Muscle layer of colon (tissue), 2 donors: ENCODE measurements around the gene DEFB126.

Experiments used
- H3K27ac ChIP-seq: one replicate; pipeline ENCODE4 v1.7.0; 2013; ENCODE audit warnings: low read depth, mild to moderate bottlenecking, low read length, moderate library complexity
- H3K27me3 ChIP-seq, 2 donors: one replicate each; pipeline ENCODE4 v1.7.0; 2013; ENCODE audit warnings: low read length in 2 of 2, mild to moderate bottlenecking in 2 of 2; ENCODE audit not compliant: insufficient read depth in 2 of 2, control insufficient read depth in 1 of 2
- H3K36me3 ChIP-seq: one replicate; pipeline ENCODE4 v1.7.0; 2013; ENCODE audit warnings: mild to moderate bottlenecking, low read length; ENCODE audit not compliant: insufficient read depth
- H3K4me1 ChIP-seq: one replicate; pipeline ENCODE4 v1.7.0; 2013; ENCODE audit warnings: mild to moderate bottlenecking, low read length; ENCODE audit not compliant: insufficient read depth
- H3K4me3 ChIP-seq, 2 donors: one replicate each; pipeline ENCODE4 v1.7.0; 2013; ENCODE audit warnings: low read length in 2 of 2, low read depth in 1 of 2, mild to moderate bottlenecking in 1 of 2, moderate library complexity in 1 of 2
- H3K9ac ChIP-seq: one replicate; pipeline ENCODE4 v1.7.0; 2013; ENCODE audit warnings: low read length
- H3K9me3 ChIP-seq: one replicate; pipeline ENCODE4 v1.7.0; 2013; ENCODE audit warnings: mild to moderate bottlenecking, low read length
- donor health status: abdominal sarcoma.
- donor health status: Adenocarcinoma of cecum.

The DEFB126 gene

DNA sequence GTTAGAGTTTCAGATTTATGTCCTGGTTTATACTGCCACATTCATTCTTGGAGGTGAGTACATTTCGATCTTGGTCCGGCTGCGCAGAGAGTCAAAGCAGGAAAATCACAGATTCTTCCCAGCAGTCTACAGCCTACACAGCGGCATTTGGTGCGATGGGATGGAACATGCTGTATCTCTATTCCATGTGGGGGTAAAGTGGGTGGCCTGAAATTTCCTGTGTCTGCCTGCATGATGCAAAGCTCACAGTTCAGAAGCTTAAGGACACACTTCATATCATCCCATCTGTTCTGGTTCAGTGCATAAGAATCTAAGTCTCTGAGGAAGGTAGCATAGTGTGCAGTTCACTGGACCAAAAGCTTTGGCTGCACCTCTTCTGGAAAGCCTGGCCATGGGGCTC is 14.8 kb downstream of the DEFB126 start, which contains the start of gene DEFB127:
Gene DEFB127 (plus strand): TSS at position 301 of the 400 bp plus-strand sequence. CDS start 91 bp downstream, at position 392.
- no peak within 1 kb of the TSS for H3K4me3 ChIP-seq
- H3K27ac ChIP-seq = no peak within 1 kb of the TSS
- no peaks in the 10 kb centered on the region for H3K36me3 ChIP-seq
- H3K27me3 ChIP-seq = no peaks in the 10 kb centered on the region
- H3K4me1 ChIP-seq = no peaks in the 10 kb centered on the region
- H3K9me3 ChIP-seq = no peaks in the 10 kb centered on the region
- no peak within 1 kb of the TSS for H3K9ac ChIP-seq

DNA sequence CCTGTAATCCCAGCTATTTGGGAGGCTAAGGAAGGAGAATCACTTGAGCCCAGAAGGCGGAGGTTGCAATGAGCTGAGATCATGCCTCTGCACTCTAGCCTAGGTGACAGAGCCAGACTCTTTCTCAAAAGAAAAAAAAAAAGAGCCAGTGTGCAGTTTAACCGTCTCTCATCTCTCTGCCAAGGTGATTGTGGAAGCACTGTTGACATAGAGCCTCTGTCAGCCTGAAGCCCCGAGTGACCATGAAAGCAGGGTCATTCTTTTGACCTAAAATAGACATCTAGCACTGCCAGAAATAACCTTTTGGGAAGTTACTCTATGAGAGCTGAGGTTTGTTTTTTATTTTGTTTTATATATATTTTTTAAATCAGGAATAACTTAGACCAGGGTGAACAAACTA is 22.2 kb downstream of the DEFB126 start:
- Histone ChIP-seq H3K36me3 (no peaks in the 10 kb centered on the region), H3K4me1 (no peaks in the 10 kb centered on the region), H3K27ac (no peak overlapping the region), H3K9ac (no peak overlapping the region), H3K9me3 (no peaks in the 10 kb centered on the region), H3K4me3 (no peak overlapping the region), H3K27me3 (no peaks in the 10 kb centered on the region)

DNA sequence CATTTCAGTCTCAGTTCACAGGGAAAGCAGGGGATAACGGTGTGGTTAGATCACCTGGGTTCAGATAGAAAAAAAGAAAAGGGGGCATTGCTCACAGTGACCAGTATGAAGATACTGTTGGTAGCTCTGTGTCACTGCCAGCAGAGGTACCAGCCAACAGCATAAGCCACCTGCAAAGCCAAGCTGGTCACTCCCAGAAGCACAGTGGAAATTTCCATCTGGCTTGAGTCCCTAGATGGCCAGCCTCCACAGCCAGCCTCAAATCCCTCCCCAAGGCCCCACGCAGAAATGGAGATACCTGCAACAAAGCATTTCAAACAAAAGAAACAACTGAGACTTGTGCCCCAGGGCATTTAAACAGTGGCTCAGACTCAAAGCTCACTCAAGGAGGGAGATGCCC is 26.5 kb downstream of the DEFB126 start:
- Histone ChIP-seq H3K27ac (no peak overlapping the region), H3K9me3 (no peaks in the 10 kb centered on the region), H3K4me3 (no peak overlapping the region), H3K27me3 (no peaks in the 10 kb centered on the region), H3K4me1 (no peaks in the 10 kb centered on the region), H3K9ac (no peak overlapping the region), H3K36me3 (no peaks in the 10 kb centered on the region)

- Histone ChIP-seq H3K36me3 (no peaks in the 10 kb centered on the region), H3K9me3 (no peaks in the 10 kb centered on the region), H3K9ac (no peak overlapping the region), H3K4me3 (no peak overlapping the region), H3K27ac (no peak overlapping the region), H3K27me3 (no peaks in the 10 kb centered on the region), H3K4me1 (no peaks in the 10 kb centered on the region)
These were observed 41.9 kb downstream of the DEFB126 start for GRCh38 chr20:184288-184687.

- no peaks in the 10 kb centered on the region for H3K27me3 ChIP-seq
- no peaks in the 10 kb centered on the region for H3K36me3 ChIP-seq
- no peaks in the 10 kb centered on the region for H3K9me3 ChIP-seq
- no peaks in the 10 kb centered on the region for H3K4me1 ChIP-seq
- no peak overlapping the region for H3K4me3 ChIP-seq
- no peak overlapping the region for H3K9ac ChIP-seq
- no peak overlapping the region for H3K27ac ChIP-seq
These were observed 45.3 kb downstream of the DEFB126 start for GRCh38 chr20:187733-188132.

GRCh38 chr20:189611-190010 is 47.2 kb downstream of the DEFB126 start, which contains the start of gene DEFB128:
DEFB128 (minus strand) TSS chr20:189711; CDS start chr20:189623, 88 bp downstream.
- H3K27me3 ChIP-seq = no peaks in the 10 kb centered on the region
- H3K4me1 ChIP-seq = no peaks in the 10 kb centered on the region
- no peak within 1 kb of the TSS for H3K27ac ChIP-seq
- no peak within 1 kb of the TSS for H3K4me3 ChIP-seq
- H3K9me3 ChIP-seq = no peaks in the 10 kb centered on the region
- no peaks in the 10 kb centered on the region for H3K36me3 ChIP-seq
- no peak within 1 kb of the TSS for H3K9ac ChIP-seq
